GM13977 (cell line): ENCODE results near the gene PDYN.

ENCODE experiments used
- DNase-seq: peaks from one replicate; pipeline ENCODE4 v3.0.0; 2012; ENCODE audit warnings: low spot score
- in situ Hi-C: fragments of 300-500 bp; cut with MboI; formaldehyde crosslinking; loops from one replicate; pipeline ENCODE4 v1.12.0; 2022; ENCODE audit warnings: low sequenced_read_pairs, low pct_unique_long_range_greater_than_20kb, mixed read lengths, inconsistent platforms; ENCODE audit not compliant: unreplicated experiment
- TF ChIP-seq, protein P1 (sequence below): IDR thresholded peaks from 2 replicates; pipeline ENCODE4 v1.5.1; 2012; ENCODE audit warnings: mild to moderate bottlenecking, control low read depth; ENCODE audit not compliant: insufficient read depth; ENCODE audit errors: extremely low read depth, missing control alignments

The PDYN gene

DNA sequence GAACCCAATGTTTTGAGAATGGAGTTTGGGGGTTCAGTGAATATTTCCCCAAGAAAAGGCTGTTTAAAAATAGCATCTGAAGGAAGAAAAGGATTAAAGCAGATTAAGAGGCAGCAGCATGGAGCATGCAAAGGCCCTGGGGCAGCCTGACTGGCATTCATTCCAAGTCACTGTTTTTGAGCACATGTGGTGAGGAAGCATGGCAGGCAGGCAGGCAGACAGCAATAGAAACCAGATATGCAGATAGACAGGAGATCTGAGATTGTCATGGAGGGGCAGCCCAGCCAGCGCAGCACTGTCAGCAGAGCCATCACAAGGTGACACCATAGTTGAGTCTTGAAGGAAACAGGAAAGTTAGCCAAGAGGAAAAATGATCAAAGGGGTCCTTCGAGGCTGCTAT, 60.9 kb downstream of the PDYN start:
- in situ Hi-C loops = no loop called here
- TF ChIP-seq, protein P1, sequence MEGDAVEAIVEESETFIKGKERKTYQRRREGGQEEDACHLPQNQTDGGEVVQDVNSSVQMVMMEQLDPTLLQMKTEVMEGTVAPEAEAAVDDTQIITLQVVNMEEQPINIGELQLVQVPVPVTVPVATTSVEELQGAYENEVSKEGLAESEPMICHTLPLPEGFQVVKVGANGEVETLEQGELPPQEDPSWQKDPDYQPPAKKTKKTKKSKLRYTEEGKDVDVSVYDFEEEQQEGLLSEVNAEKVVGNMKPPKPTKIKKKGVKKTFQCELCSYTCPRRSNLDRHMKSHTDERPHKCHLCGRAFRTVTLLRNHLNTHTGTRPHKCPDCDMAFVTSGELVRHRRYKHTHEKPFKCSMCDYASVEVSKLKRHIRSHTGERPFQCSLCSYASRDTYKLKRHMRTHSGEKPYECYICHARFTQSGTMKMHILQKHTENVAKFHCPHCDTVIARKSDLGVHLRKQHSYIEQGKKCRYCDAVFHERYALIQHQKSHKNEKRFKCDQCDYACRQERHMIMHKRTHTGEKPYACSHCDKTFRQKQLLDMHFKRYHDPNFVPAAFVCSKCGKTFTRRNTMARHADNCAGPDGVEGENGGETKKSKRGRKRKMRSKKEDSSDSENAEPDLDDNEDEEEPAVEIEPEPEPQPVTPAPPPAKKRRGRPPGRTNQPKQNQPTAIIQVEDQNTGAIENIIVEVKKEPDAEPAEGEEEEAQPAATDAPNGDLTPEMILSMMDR = no peak
- no peak for DNase-seq

DNA sequence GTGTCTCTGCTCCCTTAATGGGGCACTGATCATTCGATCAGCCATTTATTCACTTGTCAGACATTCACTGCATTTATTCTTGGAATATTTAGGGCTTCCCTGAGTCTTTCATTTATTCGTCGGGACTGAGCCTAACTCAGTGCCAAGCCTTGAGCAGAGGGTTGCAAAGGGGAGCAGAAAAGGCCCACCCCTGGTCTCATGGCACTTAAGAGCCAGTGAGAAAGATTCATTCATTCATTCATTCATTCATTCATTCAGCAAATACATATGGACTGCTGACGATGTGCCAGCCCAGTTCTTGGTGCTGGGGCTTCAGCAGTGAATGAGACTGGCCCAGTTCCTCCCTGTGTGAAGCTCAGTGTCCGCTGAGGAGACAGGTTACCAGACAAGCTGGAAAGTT, 62.0 kb downstream of the PDYN start:
- in situ Hi-C loops = no loop called here
- TF ChIP-seq, protein P1 = no peak
- no peak for DNase-seq

DNA sequence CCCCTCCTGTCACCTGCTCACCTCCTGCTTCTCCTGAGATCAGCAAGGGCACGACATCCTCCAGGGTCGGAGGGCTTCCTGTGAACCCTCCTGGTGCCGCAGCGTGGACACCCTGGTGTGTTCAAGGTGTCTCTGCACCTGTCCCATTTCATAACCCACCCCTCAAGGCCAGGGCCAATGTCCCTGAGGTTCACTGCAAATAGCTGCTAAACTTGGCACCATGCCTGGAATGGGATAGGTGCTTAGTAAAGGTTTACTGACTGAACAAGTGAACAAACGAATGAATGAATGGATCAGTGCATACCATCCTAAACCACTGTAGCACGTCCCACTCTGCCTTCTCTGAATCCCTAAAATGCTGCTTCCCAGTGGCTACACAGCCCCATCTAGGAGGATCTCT, 63.7 kb downstream of the PDYN start:
- in situ Hi-C loops = no loop called here
- no peak for DNase-seq
- TF ChIP-seq, protein P1 = no peak

DNA sequence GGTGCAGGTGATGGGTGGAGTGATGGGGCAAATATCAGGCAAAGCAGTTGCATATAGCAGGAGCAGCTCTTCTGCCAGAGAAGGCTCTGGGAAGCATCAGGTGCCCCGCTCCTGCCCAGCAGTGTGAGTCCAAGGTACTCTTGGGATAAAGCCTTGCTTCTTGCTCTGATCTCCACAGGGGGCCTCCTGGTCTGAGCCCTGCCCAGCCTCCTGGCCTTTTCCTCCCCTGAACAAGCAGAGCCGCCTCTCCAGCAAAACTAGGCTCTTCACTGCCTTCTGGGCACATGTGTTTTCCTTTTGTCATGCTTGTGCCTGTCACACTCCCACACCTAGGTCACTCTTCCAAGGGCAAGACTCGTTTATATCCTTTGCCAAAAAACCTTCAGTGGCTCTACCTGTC, 64.4 kb downstream of the PDYN start:
- DNase-seq = no peak
- in situ Hi-C loops = no loop called here
- TF ChIP-seq, protein P1 = no peak

DNA sequence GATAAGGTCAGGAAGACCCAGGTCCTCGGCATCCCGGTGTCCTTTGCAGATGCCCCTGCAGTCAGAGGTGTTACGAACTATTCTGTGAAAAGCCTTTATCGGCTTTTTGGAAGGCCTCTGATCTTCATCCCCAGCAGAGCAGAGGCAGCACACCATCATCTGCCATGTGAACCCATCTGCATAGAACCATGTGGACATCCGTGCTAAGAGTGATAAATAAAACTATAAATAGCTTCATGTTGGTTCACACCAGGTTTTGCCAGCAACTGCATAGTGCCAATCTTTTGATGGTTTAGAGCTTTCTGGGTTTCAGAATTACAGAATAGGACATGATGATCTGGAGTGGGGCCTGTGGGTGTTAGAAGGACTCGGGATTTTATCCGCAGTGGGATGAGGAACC, 65.1 kb downstream of the PDYN start:
- in situ Hi-C loops = no loop called here
- no peak for DNase-seq
- TF ChIP-seq, protein P1 = no peak
